Pancreas (tissue), 10 donors: ENCODE results near the gene UTP11. TPM values are rescaled to one million over a fixed set of nuclear protein-coding genes. Genes with fewer than 3 reads are reported as not detected.

ENCODE experiments used
- ATAC-seq, 4 donors: fragments of 200-7000 bp; cut with Tn5 transposase; one replicate each; pipeline versions ENCODE4 v1.8.0 to v1.9.1; 2020; ENCODE audit warnings: mild to moderate bottlenecking in 4 of 4, moderate library complexity in 4 of 4
- DNase-seq, 6 donors: peaks; one replicate each; pipeline ENCODE4 v3.0.0-alpha.2; 2020
- FAIRE-seq: peaks from 2 replicates; lab custom pipeline; 2012; peaks lifted over from hg19 to GRCh38; lab: Jason Lieb, UNC
- H3K27ac ChIP-seq, 4 donors: fragments of 200-600 bp; sonication (generic); 1 replicate in 3 of 4; 2 replicates in 1 of 4; pipeline versions ENCODE4 v1.5.0 to v1.8.0; 2020
- H3K27me3 ChIP-seq, 4 donors: fragments of 200-600 bp; one replicate each; pipeline ENCODE4 v1.8.0; 2021
- H3K36me3 ChIP-seq, 3 donors: fragments of 200-600 bp; sonication (generic) in 1 of 3; one replicate each; pipeline versions ENCODE4 v1.5.0 to v1.8.0; 2020 to 2021
- H3K4me1 ChIP-seq, 3 donors: fragments of 200-600 bp; one replicate each; pipeline ENCODE4 v1.8.0; 2021
- H3K4me3 ChIP-seq, 4 donors: fragments of 200-600 bp; sonication (generic) in 2 of 4; one replicate each; pipeline versions ENCODE4 v1.5.0 to v1.8.0; 2020 to 2021
- H3K9me3 ChIP-seq, 4 donors: fragments of 200-600 bp; one replicate each; pipeline ENCODE4 v1.8.0; 2021
- CTCF ChIP-seq, 4 donors: fragments of 200-600 bp; sonication (generic) in 3 of 4; IDR thresholded peaks; one replicate each; pipeline versions ENCODE4 v1.5.0 to v1.8.0; 2021; ENCODE audit warnings: antibody characterized with exemption in 4 of 4
- WGBS, 2 donors: extraction: QIAGEN DNeasy Blood & Tissue Kit; methylation state at CpG; one replicate each; pipeline ENCODE4 v1.1.7; 2013; 5-methylcytosine and 5-hydroxymethylcytosine counted together
- intact Hi-C, 3 donors: fragments of 100-400 bp; cut with DNase I; formaldehyde crosslinking; loops; one replicate each; pipeline versions ENCODE4 v1.11.1 to v1.14.2; 2022
- polyA plus RNA-seq, 2 donors: library from polyadenylated mRNA; stranded (reverse); fragments of 200-250 nt; gene quantifications; one replicate each; pipeline ENCODE4 v1.2.3, GENCODE V29; 2013
- total RNA-seq, 6 donors: library from RNA; stranded (reverse); fragmentation: NEBNext Ultra II Directional in 4 of 6; extraction: Animal tissue kit (Norgen Biotek cat#: 25700) in 4 of 6; gene quantifications; one replicate each; pipeline versions ENCODE4 v1.2.1 to v1.2.4, GENCODE V29; 2021 to 2023
- donor health status: healthy with polysubstance abuse.
- donor health status: DM: no; HTN: no; CAD: no; lungs with moderate emphysema.
- donor health status: DM: no; HTN: no; CAD: no.
- donor health status: control.
- donor health status: control.
- donor health status: Bipolar disorder and iron deficiency.
- donor health status: DM: yes; HTN: yes; CAD: no.
- donor health status: DM: no; HTN: no; CAD: no.
- donor health status: DM: no; HTN: no; CAD: no.
- donor health status: DM: yes; HTN: yes; CAD: no.

The UTP11 gene
- total and polyA plus RNA-seq, 8 donors = 7.8 to 16.6 (median 14.7) TPM

- 48 to 58% methylated on average over 6 of the region's 6 CpGs for whole genome bisulfite sequencing, 2 donors
- H3K4me1 ChIP-seq = peaks cover 0 to 3% (median 0%) of the 10 kb centered on the region in 3 donors
- intact Hi-C loops = no loop called here
- DNase-seq (no peak), FAIRE-seq (no peak), ATAC-seq (no peak)
- no peak overlapping the region for H3K4me3 ChIP-seq
- no peaks in the 10 kb centered on the region for H3K27me3 ChIP-seq
- no peak for TF ChIP-seq CTCF (IDR thresholded peaks at IDR 0.05)
- H3K27ac ChIP-seq = no peak overlapping the region
- H3K36me3 ChIP-seq = no peaks in the 10 kb centered on the region
- H3K9me3 ChIP-seq = no peaks in the 10 kb centered on the region
Observed at GRCh38 chr1:38059635-38060250, 47.2 kb downstream of the UTP11 start.

GRCh38 chr1:38060498-38060897, 48.0 kb downstream of the UTP11 start:
- no peak overlapping the region for H3K27ac ChIP-seq
- H3K4me3 ChIP-seq = no peak overlapping the region
- FAIRE-seq = no peak
- no peak for DNase-seq
- no peak for ATAC-seq
- TF ChIP-seq CTCF (IDR thresholded peaks at IDR 0.05) = no peak
- no peaks in the 10 kb centered on the region for H3K27me3 ChIP-seq
- intact Hi-C loops = no loop called here
- no peaks in the 10 kb centered on the region for H3K36me3 ChIP-seq
- peaks cover 0 to 3% (median 0%) of the 10 kb centered on the region in 3 donors for H3K4me1 ChIP-seq
- WGBS, 2 donors = 26 to 31% methylated on average over 2 of the region's 2 CpGs
- H3K9me3 ChIP-seq = no peaks in the 10 kb centered on the region

- Histone ChIP-seq H3K4me3 (no peak overlapping the region), H3K4me1 (peaks cover 0 to 3% (median 0%) of the 10 kb centered on the region in 3 donors), H3K27ac (no peak overlapping the region), H3K27me3 (no peaks in the 10 kb centered on the region), H3K36me3 (no peaks in the 10 kb centered on the region), H3K9me3 (no peaks in the 10 kb centered on the region)
- 85 to 91% methylated on average over 1 of the region's 1 CpG for WGBS, 2 donors
- TF ChIP-seq CTCF (IDR thresholded peaks at IDR 0.05) = no peak
- intact Hi-C loops = no loop called here
- no peak for ATAC-seq
- FAIRE-seq = no peak
- DNase-seq = no peak
Observed at GRCh38 chr1:38061290-38061689, 48.8 kb downstream of the UTP11 start.

- no peak for TF ChIP-seq CTCF (IDR thresholded peaks at IDR 0.05)
- FAIRE-seq (no peak), ATAC-seq (no peak), DNase-seq (no peak)
- Histone ChIP-seq H3K27me3 (no peaks in the 10 kb centered on the region), H3K4me3 (no peak overlapping the region), H3K9me3 (no peaks in the 10 kb centered on the region), H3K36me3 (no peaks in the 10 kb centered on the region), H3K27ac (no peak overlapping the region), H3K4me1 (peaks cover 0 to 3% (median 0%) of the 10 kb centered on the region in 3 donors)
- 81 to 87% methylated on average over 7 of the region's 7 CpGs for WGBS, 2 donors
- intact Hi-C loops = no loop called here
Observed at GRCh38 chr1:38061883-38062328, 49.4 kb downstream of the UTP11 start.
